CD4-positive, alpha-beta memory T cell (primary cell): ENCODE data around the gene PEX5. TPM values are rescaled to one million over a fixed set of nuclear protein-coding genes. Genes with fewer than 3 reads are reported as not detected.

ENCODE experiments used
- CTCF ChIA-PET: fragments of 350-600 bp; sonication (Branson Sonifier 250); formaldehyde crosslinking; loops from one replicate; lab custom pipeline; 2021; ENCODE audit warnings: inconsistent platforms; ENCODE audit not compliant: partially characterized antibody; lab: Charles Lee
- POLR2A ChIA-PET: fragments of 350-600 bp; sonication (Branson Sonifier 250); formaldehyde crosslinking; loops from one replicate; lab custom pipeline; 2021; ENCODE audit not compliant: partially characterized antibody; lab: Charles Lee
- DNase-seq, 5 donors: peaks; one replicate each; pipeline versions ENCODE4 v3.0.0 to v3.0.0-alpha.2; 2020 to 2022; ENCODE audit warnings: mixed read lengths in 1 of 5
- H3K27ac ChIP-seq: one replicate; pipeline ENCODE4 v1.7.0; 2013; ENCODE audit warnings: low read depth, low read length
- H3K27me3 ChIP-seq: 2 replicates; pipeline ENCODE4 v1.7.0; 2013; ENCODE audit warnings: mild to moderate bottlenecking, low read length, moderate library complexity; ENCODE audit not compliant: insufficient read depth
- H3K36me3 ChIP-seq: 2 replicates; pipeline ENCODE4 v1.7.0; 2013; ENCODE audit warnings: mild to moderate bottlenecking, low read length, moderate library complexity; ENCODE audit not compliant: insufficient read depth
- H3K4me1 ChIP-seq: 2 replicates; pipeline ENCODE4 v1.7.0; 2013; ENCODE audit warnings: mild to moderate bottlenecking, low read length, moderate library complexity; ENCODE audit not compliant: insufficient read depth
- H3K4me3 ChIP-seq, 2 donors: one replicate each; pipeline ENCODE4 v1.7.0; 2013; ENCODE audit warnings: low read length in 2 of 2, mild to moderate bottlenecking in 1 of 2
- H3K9me3 ChIP-seq, 2 donors: one replicate each; pipeline ENCODE4 v1.7.0; 2013; ENCODE audit warnings: low read length in 2 of 2, control low read depth in 1 of 2; ENCODE audit not compliant: control insufficient read depth in 1 of 2
- H3K27ac Mint-ChIP-seq, 7 donors: one replicate each; pipeline ENCODE4 v1.8.0; 2020 to 2021; ENCODE audit warnings: mixed read lengths in 7 of 7, mild to moderate bottlenecking in 6 of 7, inconsistent platforms in 3 of 7, moderate library complexity in 3 of 7
- H3K27me3 Mint-ChIP-seq, 2 donors: one replicate each; pipeline ENCODE4 v1.8.0; 2020 to 2021; ENCODE audit warnings: mixed read lengths in 2 of 2
- H3K36me3 Mint-ChIP-seq, 2 donors: one replicate each; pipeline ENCODE4 v1.8.0; 2020 to 2021; ENCODE audit warnings: mixed read lengths in 2 of 2, inconsistent platforms in 1 of 2, mild to moderate bottlenecking in 1 of 2
- H3K4me1 Mint-ChIP-seq, 4 donors: one replicate each; pipeline ENCODE4 v1.8.0; 2020 to 2021; ENCODE audit warnings: mixed read lengths in 4 of 4, mild to moderate bottlenecking in 1 of 4
- H3K4me3 Mint-ChIP-seq, 8 donors: one replicate each; pipeline ENCODE4 v1.8.0; 2020 to 2021; ENCODE audit warnings: mixed read lengths in 8 of 8, mild to moderate bottlenecking in 7 of 8, moderate library complexity in 6 of 8, inconsistent platforms in 3 of 8
- H3K9me3 Mint-ChIP-seq, 8 donors: one replicate each; pipeline ENCODE4 v1.8.0; 2020 to 2021; ENCODE audit warnings: mixed read lengths in 8 of 8, mild to moderate bottlenecking in 5 of 8, inconsistent platforms in 3 of 8, moderate library complexity in 1 of 8
- intact Hi-C: fragments of 100-400 bp; cut with micrococcal nuclease; formaldehyde crosslinking; loops from one replicate; pipeline ENCODE4 v1.15.1; 2023
- polyA plus RNA-seq, 2 donors: library from polyadenylated mRNA; unstranded; fragments of 300-500 nt; fragmentation: Illumina TruSeq; gene quantifications; one replicate each; pipeline ENCODE4 v1.2.3, GENCODE V29; 2021
- total RNA-seq, 2 experiments: library from RNA; stranded (reverse); gene quantifications; one replicate each; pipeline ENCODE4 v1.2.3, GENCODE V29; 2021

Gene PEX5
- total and polyA plus RNA-seq, 4 experiments from 2014 or later = 10.8 to 28.9 (median 21.5) TPM

DNA sequence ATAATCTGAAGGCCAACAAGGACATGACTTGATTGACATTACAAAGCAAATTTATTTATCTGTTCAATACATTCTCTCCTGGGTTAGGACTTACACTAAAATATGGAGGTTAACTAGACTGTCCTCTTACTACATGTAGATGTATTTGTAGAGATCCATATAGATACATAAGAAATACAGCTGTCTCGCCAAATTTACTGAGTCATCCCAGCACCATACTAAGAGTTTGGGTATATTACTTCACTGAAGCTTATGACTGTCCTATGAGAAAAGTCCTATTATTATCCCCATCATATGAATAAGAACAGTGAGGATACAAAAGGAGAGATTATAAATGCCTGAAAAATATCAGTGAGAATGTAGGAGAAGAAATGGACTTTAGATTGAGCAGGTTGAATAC, 69.6 kb downstream of the PEX5 start:
- Mint-ChIP-seq H3K9me3 (peaks cover 0 to 4% (median 1%) of the 10 kb centered on the region in 8 donors), H3K27me3 (peaks cover 4 to 10% of the 10 kb centered on the region in 2 donors), H3K4me3 (no peak overlapping the region), H3K4me1 (no peaks in the 10 kb centered on the region), H3K36me3 (no peaks in the 10 kb centered on the region), H3K27ac (no peak overlapping the region)
- ChIA-PET CTCF (no interaction called here), POLR2A (no interaction called here)
- intact Hi-C loops = no loop called here
- Histone ChIP-seq H3K4me3 (no peak overlapping the region), H3K27me3 (no peaks in the 10 kb centered on the region), H3K27ac (no peak overlapping the region), H3K4me1 (no peaks in the 10 kb centered on the region), H3K36me3 (no peaks in the 10 kb centered on the region), H3K9me3 (no peaks in the 10 kb centered on the region)
- no peak for DNase-seq

Other genes with a start within 250 kb of the PEX5 start
- not detected for gene RNU7-1, start 245.9 kb upstream of the PEX5 start, total RNA-seq
- gene RNU7-1, start 245.9 kb upstream of the PEX5 start, polyA plus RNA-seq = not detected
- 100 to 1,000 TPM; 423 to 425 TPM for gene C12orf57, start 245.7 kb upstream of the PEX5 start, total RNA-seq
- 100 to 1,000 TPM; 155 to 244 TPM for gene C12orf57, start 245.7 kb upstream of the PEX5 start, polyA plus RNA-seq
- 100 to 1,000 TPM; 189 to 199 TPM for gene PTPN6, start 238.3 kb upstream of the PEX5 start, total RNA-seq
- gene PTPN6, start 238.3 kb upstream of the PEX5 start, polyA plus RNA-seq = 100 to 1,000 TPM; 126 to 325 TPM
- 100 to 1,000 TPM; 142 to 148 TPM for gene PHB2, start 219.0 kb upstream of the PEX5 start, total RNA-seq
- gene PHB2, start 219.0 kb upstream of the PEX5 start, polyA plus RNA-seq = 100 to 1,000 TPM; 102 to 114 TPM
- 10 to 100 TPM; 68.6 to 70.8 TPM for gene EMG1, start 218.8 kb upstream of the PEX5 start, total RNA-seq
- 10 to 100 TPM; 68.8 to 69.8 TPM for gene EMG1, start 218.8 kb upstream of the PEX5 start, polyA plus RNA-seq
- 10 to 100 TPM; 18.3 to 21.6 TPM for gene LPCAT3, start 171.2 kb upstream of the PEX5 start, total RNA-seq
- 10 to 100 TPM; 25.3 to 33.8 TPM for gene LPCAT3, start 171.2 kb upstream of the PEX5 start, polyA plus RNA-seq
- gene C1S, start 129.0 kb upstream of the PEX5 start, total RNA-seq = 1 to 10 TPM; 1.3 to 2.6 TPM
- gene C1S, start 129.0 kb upstream of the PEX5 start, polyA plus RNA-seq = not detected
- gene C1R, start 97.2 kb upstream of the PEX5 start, total RNA-seq = 1 to 10 TPM in 1 of 2 experiments, under 1 TPM in 1; 0.86 to 2.3 TPM
- under 1 TPM; 0.44 to 0.53 TPM for gene C1R, start 97.2 kb upstream of the PEX5 start, polyA plus RNA-seq
- 10 to 100 TPM; 30.7 to 33.6 TPM for gene C1RL, start 80.5 kb upstream of the PEX5 start, total RNA-seq
- 1 to 10 TPM; 4.9 to 9.6 TPM for gene C1RL, start 80.5 kb upstream of the PEX5 start, polyA plus RNA-seq
- gene RBP5, start 60.8 kb upstream of the PEX5 start, total RNA-seq = 1 to 10 TPM; 1.2 to 1.3 TPM
- gene RBP5, start 60.8 kb upstream of the PEX5 start, polyA plus RNA-seq = not detected
- gene CLSTN3, start 59.3 kb upstream of the PEX5 start, total RNA-seq = 10 to 100 TPM; 50.7 to 58.5 TPM
- 1 to 10 TPM; 6.7 to 7.5 TPM for gene CLSTN3, start 59.3 kb upstream of the PEX5 start, polyA plus RNA-seq
- not detected for gene ACSM4, start 114.4 kb downstream of the PEX5 start, total RNA-seq
- not detected for gene ACSM4, start 114.4 kb downstream of the PEX5 start, polyA plus RNA-seq